Right atrium auricular region (tissue), 2 donors: ENCODE results near the gene MINDY4B. TPM values are rescaled to one million over a fixed set of nuclear protein-coding genes. Genes with fewer than 3 reads are reported as not detected.

ENCODE experiments used
- DNase-seq: peaks from one replicate; pipeline ENCODE4 v3.0.0-alpha.2; 2019; ENCODE audit warnings: low spot score
- H3K27ac ChIP-seq, 2 donors: fragments of 200-600 bp; sonication (generic); 1 replicate in 1 of 2; 2 replicates in 1 of 2; pipeline ENCODE4 v1.5.1; 2016 to 2019
- H3K27me3 ChIP-seq, 2 donors: fragments of 200-600 bp; sonication (generic); one replicate each; pipeline versions ENCODE4 v1.5.1 to v1.6.0; 2017 to 2019
- H3K36me3 ChIP-seq: fragments of 200-600 bp; sonication (generic); one replicate; pipeline ENCODE4 v1.5.1; 2016
- H3K4me1 ChIP-seq, 2 donors: fragments of 200-600 bp; sonication (generic); one replicate each; pipeline versions ENCODE4 v1.5.1 to v1.6.0; 2017 to 2019
- H3K4me3 ChIP-seq, 2 donors: fragments of 200-600 bp; sonication (generic); 1 replicate in 1 of 2; 2 replicates in 1 of 2; pipeline ENCODE4 v1.5.1; 2017 to 2019; ENCODE audit warnings: mild to moderate bottlenecking in 1 of 2, moderate library complexity in 1 of 2
- H3K9me3 ChIP-seq, 2 donors: fragments of 200-600 bp; sonication (generic); one replicate each; pipeline ENCODE4 v1.5.1; 2019
- total RNA-seq, 2 donors: library from RNA; depleted of rRNA; stranded (reverse); fragments of >200 nt; gene quantifications; one replicate each; pipeline ENCODE4 v1.1.0, GENCODE V29; 2016
- TF ChIP-seq, protein P1 (sequence below), 2 donors: fragments of 200-600 bp; sonication (generic); IDR thresholded peaks; one replicate each; pipeline ENCODE4 v1.5.1; 2019; ENCODE audit warnings: antibody characterized with exemption in 2 of 2

Gene MINDY4B
- total RNA-seq, 2 donors from 2014 or later: not detected

DNA sequence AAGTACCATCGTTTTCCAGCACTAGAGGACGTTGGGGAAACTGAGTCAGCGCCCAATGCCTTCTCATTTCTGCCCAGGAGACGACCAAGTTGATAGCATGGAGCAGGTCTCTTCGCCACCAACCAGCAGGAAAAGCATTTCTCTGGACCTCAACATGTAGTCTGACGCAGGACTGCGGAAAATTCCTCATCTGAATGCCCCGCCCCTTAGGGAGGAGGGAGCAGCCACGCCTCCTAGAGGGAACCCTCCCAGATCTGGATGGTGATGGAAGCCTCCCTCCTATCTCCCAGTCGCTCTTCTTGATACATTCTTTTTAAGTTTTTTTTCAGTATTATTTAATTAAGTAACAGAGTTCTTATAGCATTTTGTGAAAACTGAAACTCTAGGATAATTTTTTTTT, 17.4 kb upstream of the MINDY4B start:
- no peak for DNase-seq
- Histone ChIP-seq H3K4me3 (no peak overlapping the region), H3K36me3 (no peaks in the 10 kb centered on the region), H3K27ac (no peak overlapping the region), H3K9me3 (no peaks in the 10 kb centered on the region), H3K27me3 (no peaks in the 10 kb centered on the region), H3K4me1 (no peaks in the 10 kb centered on the region)
- TF ChIP-seq, protein P1, sequence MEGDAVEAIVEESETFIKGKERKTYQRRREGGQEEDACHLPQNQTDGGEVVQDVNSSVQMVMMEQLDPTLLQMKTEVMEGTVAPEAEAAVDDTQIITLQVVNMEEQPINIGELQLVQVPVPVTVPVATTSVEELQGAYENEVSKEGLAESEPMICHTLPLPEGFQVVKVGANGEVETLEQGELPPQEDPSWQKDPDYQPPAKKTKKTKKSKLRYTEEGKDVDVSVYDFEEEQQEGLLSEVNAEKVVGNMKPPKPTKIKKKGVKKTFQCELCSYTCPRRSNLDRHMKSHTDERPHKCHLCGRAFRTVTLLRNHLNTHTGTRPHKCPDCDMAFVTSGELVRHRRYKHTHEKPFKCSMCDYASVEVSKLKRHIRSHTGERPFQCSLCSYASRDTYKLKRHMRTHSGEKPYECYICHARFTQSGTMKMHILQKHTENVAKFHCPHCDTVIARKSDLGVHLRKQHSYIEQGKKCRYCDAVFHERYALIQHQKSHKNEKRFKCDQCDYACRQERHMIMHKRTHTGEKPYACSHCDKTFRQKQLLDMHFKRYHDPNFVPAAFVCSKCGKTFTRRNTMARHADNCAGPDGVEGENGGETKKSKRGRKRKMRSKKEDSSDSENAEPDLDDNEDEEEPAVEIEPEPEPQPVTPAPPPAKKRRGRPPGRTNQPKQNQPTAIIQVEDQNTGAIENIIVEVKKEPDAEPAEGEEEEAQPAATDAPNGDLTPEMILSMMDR (IDR thresholded peaks at IDR 0.05): no peak

DNA sequence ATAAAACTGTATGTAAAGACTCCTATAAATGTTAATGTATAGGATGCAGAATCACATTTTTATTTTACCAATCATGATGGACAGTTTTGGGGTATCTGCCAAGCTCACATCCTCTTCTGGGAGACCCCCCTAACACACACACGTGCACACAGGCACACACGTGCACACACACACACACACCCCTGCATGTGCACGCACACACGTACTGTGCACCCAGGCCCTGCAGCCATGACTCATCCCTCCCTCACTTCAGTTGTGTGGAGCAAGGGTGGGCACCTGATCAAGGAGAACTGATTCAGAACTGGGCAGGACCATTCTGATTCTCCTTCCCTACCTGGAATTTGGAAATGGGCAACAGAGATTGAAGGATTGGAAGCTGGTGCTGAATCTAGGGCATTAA, 16.0 kb upstream of the MINDY4B start:
- TF ChIP-seq, protein P1 (IDR thresholded peaks at IDR 0.05): no peak
- H3K27me3 ChIP-seq: no peaks in the 10 kb centered on the region
- no peaks in the 10 kb centered on the region for H3K36me3 ChIP-seq
- no peak for DNase-seq
- H3K27ac ChIP-seq: no peak overlapping the region
- H3K4me3 ChIP-seq: no peak overlapping the region
- H3K4me1 ChIP-seq: no peaks in the 10 kb centered on the region
- no peaks in the 10 kb centered on the region for H3K9me3 ChIP-seq

DNA sequence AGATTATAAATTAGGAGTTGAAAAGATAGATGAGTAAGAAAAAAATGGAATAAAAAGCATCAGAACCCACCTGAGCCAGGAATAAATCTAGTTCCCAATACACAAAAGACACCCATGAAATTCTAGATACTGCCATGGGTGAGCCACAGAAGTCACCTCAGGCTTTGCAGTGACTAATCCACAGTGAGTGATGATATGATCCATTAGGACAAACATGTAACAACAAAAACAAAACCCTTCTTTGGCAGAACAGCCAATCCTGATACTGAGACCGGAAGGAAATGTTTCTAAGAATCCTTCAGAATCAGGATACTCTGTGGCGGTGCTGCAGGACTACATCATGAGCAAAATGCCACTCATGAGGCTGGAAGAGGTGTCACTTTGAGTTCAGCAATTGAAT, 15.0 kb upstream of the MINDY4B start:
- no peaks in the 10 kb centered on the region for H3K4me1 ChIP-seq
- no peaks in the 10 kb centered on the region for H3K36me3 ChIP-seq
- TF ChIP-seq, protein P1 (IDR thresholded peaks at IDR 0.05): no peak
- H3K4me3 ChIP-seq: no peak overlapping the region
- no peak for DNase-seq
- H3K9me3 ChIP-seq: no peaks in the 10 kb centered on the region
- H3K27me3 ChIP-seq: no peaks in the 10 kb centered on the region
- H3K27ac ChIP-seq: no peak overlapping the region

DNA sequence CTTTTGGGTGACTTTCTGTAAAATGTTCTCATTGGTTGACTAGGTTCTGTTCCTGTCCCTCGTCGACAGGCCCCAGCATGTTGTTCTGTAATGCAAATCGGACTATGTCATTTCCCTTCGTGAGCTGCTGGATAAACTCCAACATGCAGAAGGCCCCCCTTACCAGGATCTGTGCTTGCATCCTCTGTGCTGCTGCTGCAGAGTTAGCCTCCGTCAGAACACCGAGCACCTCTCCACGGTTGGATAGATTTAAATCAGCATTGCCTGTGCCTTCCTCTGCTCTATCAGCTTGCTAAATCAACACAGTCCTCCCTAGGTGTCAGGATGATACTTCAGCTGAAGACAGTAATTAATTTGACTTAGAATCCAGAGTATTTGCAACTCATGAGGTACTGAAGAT, 12.7 kb upstream of the MINDY4B start:
- Histone ChIP-seq H3K27ac (no peak overlapping the region), H3K36me3 (no peaks in the 10 kb centered on the region), H3K27me3 (no peaks in the 10 kb centered on the region), H3K9me3 (no peaks in the 10 kb centered on the region), H3K4me1 (no peaks in the 10 kb centered on the region), H3K4me3 (no peak overlapping the region)
- DNase-seq: no peak
- TF ChIP-seq, protein P1 (IDR thresholded peaks at IDR 0.05): no peak

DNA sequence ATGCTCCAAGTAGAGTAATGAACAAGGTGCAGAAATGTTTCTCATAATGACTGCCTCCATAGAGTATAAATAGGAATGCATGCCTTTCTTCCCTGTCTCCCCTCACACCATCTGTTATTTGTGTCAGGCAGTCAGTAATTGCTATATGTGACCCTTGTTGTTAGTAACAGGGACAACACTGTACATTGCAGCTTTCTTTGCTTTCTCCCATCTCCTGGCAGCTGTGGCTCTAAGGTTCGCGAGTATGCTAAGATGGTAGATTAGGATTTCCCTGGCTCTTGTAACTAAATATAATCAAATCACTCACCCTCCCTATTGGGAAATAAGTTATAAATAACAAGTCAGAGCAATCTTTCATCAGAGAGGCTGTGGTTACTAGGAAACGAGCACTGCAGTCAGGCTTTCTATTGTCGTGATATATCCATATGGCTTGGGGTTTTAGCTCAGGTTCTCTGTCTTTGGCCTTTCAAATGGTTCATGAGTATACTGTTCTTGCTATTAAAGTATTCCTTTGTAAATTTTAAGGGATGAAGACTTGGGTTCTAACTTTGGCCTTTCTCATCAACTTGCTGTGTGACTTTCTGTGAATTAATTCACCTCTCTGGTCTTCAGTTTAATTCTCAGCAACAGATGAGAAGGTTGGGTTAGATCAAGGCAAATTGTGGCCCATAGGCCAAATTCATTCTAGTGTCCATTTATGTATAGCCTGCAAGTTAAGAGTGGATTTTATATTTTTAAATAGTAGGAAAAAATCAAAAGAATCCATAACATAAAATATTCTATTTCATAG, 8.1 kb upstream of the MINDY4B start:
- H3K27me3 ChIP-seq: no peaks in the 10 kb centered on the region
- no peak overlapping the region for H3K4me3 ChIP-seq
- DNase-seq: no peak
- no peaks in the 10 kb centered on the region for H3K9me3 ChIP-seq
- no peak overlapping the region for H3K27ac ChIP-seq
- no peaks in the 10 kb centered on the region for H3K36me3 ChIP-seq
- TF ChIP-seq, protein P1 (IDR thresholded peaks at IDR 0.05): no peak
- H3K4me1 ChIP-seq: no peaks in the 10 kb centered on the region

DNA sequence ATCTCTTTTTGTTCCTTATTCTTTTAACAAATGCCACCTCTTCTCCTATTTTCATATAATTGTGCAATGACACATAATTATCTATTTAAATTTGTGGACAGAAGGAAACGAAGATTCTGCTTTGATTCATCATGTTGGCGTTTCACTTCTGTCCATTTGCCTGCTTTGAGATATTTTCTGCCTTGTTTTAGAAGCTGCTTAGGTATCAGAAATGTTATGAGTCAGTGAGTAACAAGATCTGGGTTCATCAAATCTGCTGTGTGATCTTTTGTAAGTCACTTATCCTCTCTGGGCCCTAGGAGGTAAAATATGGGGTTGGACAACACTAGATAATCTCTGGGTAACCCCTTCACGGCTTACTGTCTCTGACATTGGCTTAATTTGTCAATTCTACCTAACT, 7.3 kb upstream of the MINDY4B start:
- Histone ChIP-seq H3K4me1 (no peaks in the 10 kb centered on the region), H3K27me3 (no peaks in the 10 kb centered on the region), H3K9me3 (no peaks in the 10 kb centered on the region), H3K36me3 (no peaks in the 10 kb centered on the region), H3K27ac (no peak overlapping the region), H3K4me3 (no peak overlapping the region)
- TF ChIP-seq, protein P1 (IDR thresholded peaks at IDR 0.05): no peak
- no peak for DNase-seq
